WTC11 (cell line): ENCODE results near the gene HPCAL1. TPM values are rescaled to one million over a fixed set of nuclear protein-coding genes. Genes with fewer than 3 reads are reported as not detected.

Experiments
- ATAC-seq: fragments of 200-7000 bp; cut with Tn5 transposase; 2 replicates; pipeline ENCODE4 v1.10.0; 2021; ENCODE audit warnings: mild to moderate bottlenecking, moderate library complexity
- CTCF ChIA-PET: fragments of 300-600 bp; sonication (Branson Sonifier 250); formaldehyde crosslinking; loops from one replicate; lab custom pipeline; 2021; ENCODE audit warnings: antibody characterized with exemption; lab: Charles Lee
- POLR2A ChIA-PET: fragments of 350-600 bp; sonication (Branson Sonifier 250); formaldehyde crosslinking; loops from one replicate; lab custom pipeline; 2021; ENCODE audit warnings: antibody characterized with exemption; lab: Charles Lee
- DNase-seq: peaks from one replicate; pipeline ENCODE4 v3.0.0; 2021; ENCODE audit warnings: low spot score
- H3K27ac Mint-ChIP-seq: 2 replicates; pipeline ENCODE4 v1.8.0; 2021; ENCODE audit warnings: mixed read lengths
- H3K27me3 Mint-ChIP-seq: 2 replicates; pipeline ENCODE4 v1.8.0; 2021; ENCODE audit warnings: low read depth, mild to moderate bottlenecking, moderate library complexity, mixed read lengths
- H3K36me3 Mint-ChIP-seq: 2 replicates; pipeline ENCODE4 v1.8.0; 2021; ENCODE audit warnings: mixed read lengths
- H3K4me1 Mint-ChIP-seq: 2 replicates; pipeline ENCODE4 v1.8.0; 2022; ENCODE audit warnings: mixed read lengths
- H3K4me3 Mint-ChIP-seq: 2 replicates; pipeline ENCODE4 v1.8.0; 2021; ENCODE audit warnings: mild to moderate bottlenecking, moderate library complexity, mixed read lengths
- H3K9me3 Mint-ChIP-seq: 2 replicates; pipeline ENCODE4 v1.8.0; 2021; ENCODE audit warnings: mixed read lengths
- CREM ChIP-seq: sonication (generic); formaldehyde crosslinking; IDR thresholded peaks from 2 replicates; pipeline ENCODE4 v1.8.1; 2022; ENCODE audit warnings: mild to moderate bottlenecking, missing genetic modification reagents, moderate library complexity
- EMX1 ChIP-seq: fragments of 250-450 bp; sonication (Bioruptor Pico); IDR thresholded peaks from 2 replicates; pipeline ENCODE4 v1.8.0; 2021; ENCODE audit warnings: mild to moderate bottlenecking
- FOXJ3 ChIP-seq: sonication (generic); formaldehyde crosslinking; IDR thresholded peaks from 2 replicates; pipeline ENCODE4 v1.9.0; 2021; ENCODE audit warnings: missing genetic modification reagents, mild to moderate bottlenecking, borderline replicate concordance
- MXD4 ChIP-seq: fragments of 250-450 bp; sonication (Bioruptor Pico); IDR thresholded peaks from 2 replicates; pipeline ENCODE4 v1.8.0; 2021; ENCODE audit warnings: mild to moderate bottlenecking, moderate library complexity, borderline replicate concordance
- SMAD3 ChIP-seq: sonication (generic); formaldehyde crosslinking; IDR thresholded peaks from 2 replicates; pipeline ENCODE4 v1.8.0; 2022; ENCODE audit warnings: missing genetic modification reagents, mild to moderate bottlenecking, borderline replicate concordance
- SOX15 ChIP-seq: fragments of 250-450 bp; sonication (Bioruptor Pico); IDR thresholded peaks from 2 replicates; pipeline ENCODE4 v1.9.0; 2021; ENCODE audit warnings: mild to moderate bottlenecking
- SP1 ChIP-seq: sonication (generic); formaldehyde crosslinking; conservative IDR thresholded peaks from 2 replicates; pipeline ENCODE4 v1.8.1; 2022; ENCODE audit warnings: missing genetic modification reagents
- TEAD1 ChIP-seq: sonication (generic); formaldehyde crosslinking; IDR thresholded peaks from 2 replicates; pipeline ENCODE4 v1.8.0; 2022; ENCODE audit warnings: mild to moderate bottlenecking, missing genetic modification reagents
- TP53 ChIP-seq: sonication (generic); formaldehyde crosslinking; IDR thresholded peaks from 2 replicates; pipeline ENCODE4 v1.8.1; 2023; ENCODE audit warnings: mild to moderate bottlenecking, missing genetic modification reagents
- ZNF263 ChIP-seq: sonication (generic); formaldehyde crosslinking; IDR thresholded peaks from 2 replicates; pipeline ENCODE4 v1.8.1; 2022; ENCODE audit warnings: low read depth, mild to moderate bottlenecking, moderate library complexity, missing genetic modification reagents
- total RNA-seq: library from RNA; stranded (reverse); gene quantifications from 3 replicates; pipeline ENCODE4 v1.2.3, GENCODE V29; 2021
- TF ChIP-seq, protein P1 (sequence below): sonication (generic); formaldehyde crosslinking; conservative IDR thresholded peaks from 2 replicates; pipeline ENCODE4 v1.8.1; 2023; ENCODE audit warnings: mild to moderate bottlenecking, low read depth, missing genetic modification reagents, moderate library complexity
- TF ChIP-seq, protein P2 (sequence below): fragments of 250-450 bp; sonication (Bioruptor Pico); IDR thresholded peaks from 2 replicates; pipeline ENCODE4 v2.1.2; 2022; ENCODE audit warnings: mild to moderate bottlenecking, moderate library complexity
- TF ChIP-seq, protein P3 (sequence below): sonication (generic); formaldehyde crosslinking; IDR thresholded peaks from 2 replicates; pipeline ENCODE4 v1.8.1; 2023; ENCODE audit warnings: mild to moderate bottlenecking, missing genetic modification reagents
- TF ChIP-seq, protein P4 (sequence below): sonication (generic); formaldehyde crosslinking; IDR thresholded peaks from 2 replicates; pipeline ENCODE4 v1.8.0; 2022; ENCODE audit warnings: missing genetic modification reagents
- TF ChIP-seq, protein P5 (sequence below): fragments of 200-600 bp; IDR thresholded peaks from 2 replicates; pipeline ENCODE4 v1.8.0; 2022; ENCODE audit warnings: antibody characterized with exemption
- TF ChIP-seq, protein P6 (sequence below): fragments of 250-450 bp; sonication (Bioruptor Pico); IDR thresholded peaks from 2 replicates; pipeline ENCODE4 v1.9.0; 2021; ENCODE audit warnings: mild to moderate bottlenecking

The HPCAL1 gene
- total RNA-seq, 1 experiment from 2014 or later = 11.8 TPM

DNA sequence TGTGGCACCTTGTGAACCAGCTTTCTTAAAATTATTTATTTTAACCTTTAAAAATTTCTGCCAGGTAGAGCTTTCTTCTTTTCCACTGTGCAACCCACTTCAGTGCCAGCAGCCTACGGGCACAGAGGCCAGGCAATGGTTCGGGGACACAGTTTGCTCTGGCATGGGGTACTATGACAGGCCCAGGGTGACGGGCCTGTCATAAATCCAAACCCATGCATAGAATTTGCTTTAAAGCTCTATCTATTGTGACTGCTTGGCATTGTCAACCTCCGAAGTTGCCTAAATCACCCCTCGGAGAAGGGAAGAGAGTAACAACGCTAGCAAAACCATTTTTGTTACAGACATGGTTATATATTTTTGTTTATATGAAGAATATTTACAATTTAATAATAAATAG is 143.9 kb downstream of the HPCAL1 start (continued):
- TF ChIP-seq, protein P1, sequence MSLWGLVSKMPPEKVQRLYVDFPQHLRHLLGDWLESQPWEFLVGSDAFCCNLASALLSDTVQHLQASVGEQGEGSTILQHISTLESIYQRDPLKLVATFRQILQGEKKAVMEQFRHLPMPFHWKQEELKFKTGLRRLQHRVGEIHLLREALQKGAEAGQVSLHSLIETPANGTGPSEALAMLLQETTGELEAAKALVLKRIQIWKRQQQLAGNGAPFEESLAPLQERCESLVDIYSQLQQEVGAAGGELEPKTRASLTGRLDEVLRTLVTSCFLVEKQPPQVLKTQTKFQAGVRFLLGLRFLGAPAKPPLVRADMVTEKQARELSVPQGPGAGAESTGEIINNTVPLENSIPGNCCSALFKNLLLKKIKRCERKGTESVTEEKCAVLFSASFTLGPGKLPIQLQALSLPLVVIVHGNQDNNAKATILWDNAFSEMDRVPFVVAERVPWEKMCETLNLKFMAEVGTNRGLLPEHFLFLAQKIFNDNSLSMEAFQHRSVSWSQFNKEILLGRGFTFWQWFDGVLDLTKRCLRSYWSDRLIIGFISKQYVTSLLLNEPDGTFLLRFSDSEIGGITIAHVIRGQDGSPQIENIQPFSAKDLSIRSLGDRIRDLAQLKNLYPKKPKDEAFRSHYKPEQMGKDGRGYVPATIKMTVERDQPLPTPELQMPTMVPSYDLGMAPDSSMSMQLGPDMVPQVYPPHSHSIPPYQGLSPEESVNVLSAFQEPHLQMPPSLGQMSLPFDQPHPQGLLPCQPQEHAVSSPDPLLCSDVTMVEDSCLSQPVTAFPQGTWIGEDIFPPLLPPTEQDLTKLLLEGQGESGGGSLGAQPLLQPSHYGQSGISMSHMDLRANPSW (CRISPR knock-in tag) = no peak
- TF ChIP-seq CREM (CRISPR knock-in tag) = no peak

DNA sequence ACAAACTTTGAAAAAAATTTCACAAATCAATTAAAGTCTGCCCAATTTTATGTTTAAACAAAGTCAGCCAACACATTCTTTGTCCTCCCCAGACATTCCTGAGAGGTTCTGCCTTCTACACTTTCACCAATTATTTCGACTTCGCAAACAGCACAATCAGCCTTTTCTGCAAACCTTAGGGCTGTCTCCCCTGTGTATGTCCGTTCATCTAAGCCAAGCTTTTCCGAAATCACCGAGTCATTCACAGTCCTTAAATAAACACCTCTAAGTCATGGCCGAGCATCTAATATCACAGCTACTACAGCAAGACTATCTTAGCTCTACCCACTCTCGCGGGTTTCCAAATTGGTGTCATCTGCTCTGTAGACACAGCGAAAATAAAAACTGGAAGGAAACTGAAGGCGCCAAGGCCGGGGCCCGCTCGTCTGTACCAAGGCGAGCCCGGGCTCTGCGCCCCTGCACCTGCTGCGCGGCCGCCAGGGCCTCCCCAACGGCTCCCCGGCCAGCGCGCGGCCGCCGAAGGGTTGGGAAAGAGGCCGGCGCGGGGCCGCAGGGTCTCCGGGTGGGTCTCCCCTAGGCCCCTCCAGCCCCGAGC is 144.7 kb downstream of the HPCAL1 start:
- no peak overlapping the region for H3K27ac Mint-ChIP-seq
- peak; percentile 32 for DNase-seq
- TF ChIP-seq, protein P2, sequence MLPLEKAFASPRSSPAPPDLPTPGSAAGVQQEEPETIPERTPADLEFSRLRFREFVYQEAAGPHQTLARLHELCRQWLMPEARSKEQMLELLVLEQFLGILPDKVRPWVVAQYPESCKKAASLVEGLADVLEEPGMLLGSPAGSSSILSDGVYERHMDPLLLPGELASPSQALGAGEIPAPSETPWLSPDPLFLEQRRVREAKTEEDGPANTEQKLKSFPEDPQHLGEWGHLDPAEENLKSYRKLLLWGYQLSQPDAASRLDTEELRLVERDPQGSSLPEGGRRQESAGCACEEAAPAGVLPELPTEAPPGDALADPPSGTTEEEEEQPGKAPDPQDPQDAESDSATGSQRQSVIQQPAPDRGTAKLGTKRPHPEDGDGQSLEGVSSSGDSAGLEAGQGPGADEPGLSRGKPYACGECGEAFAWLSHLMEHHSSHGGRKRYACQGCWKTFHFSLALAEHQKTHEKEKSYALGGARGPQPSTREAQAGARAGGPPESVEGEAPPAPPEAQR (CRISPR knock-in tag) = no peak
- TF ChIP-seq, protein P3, sequence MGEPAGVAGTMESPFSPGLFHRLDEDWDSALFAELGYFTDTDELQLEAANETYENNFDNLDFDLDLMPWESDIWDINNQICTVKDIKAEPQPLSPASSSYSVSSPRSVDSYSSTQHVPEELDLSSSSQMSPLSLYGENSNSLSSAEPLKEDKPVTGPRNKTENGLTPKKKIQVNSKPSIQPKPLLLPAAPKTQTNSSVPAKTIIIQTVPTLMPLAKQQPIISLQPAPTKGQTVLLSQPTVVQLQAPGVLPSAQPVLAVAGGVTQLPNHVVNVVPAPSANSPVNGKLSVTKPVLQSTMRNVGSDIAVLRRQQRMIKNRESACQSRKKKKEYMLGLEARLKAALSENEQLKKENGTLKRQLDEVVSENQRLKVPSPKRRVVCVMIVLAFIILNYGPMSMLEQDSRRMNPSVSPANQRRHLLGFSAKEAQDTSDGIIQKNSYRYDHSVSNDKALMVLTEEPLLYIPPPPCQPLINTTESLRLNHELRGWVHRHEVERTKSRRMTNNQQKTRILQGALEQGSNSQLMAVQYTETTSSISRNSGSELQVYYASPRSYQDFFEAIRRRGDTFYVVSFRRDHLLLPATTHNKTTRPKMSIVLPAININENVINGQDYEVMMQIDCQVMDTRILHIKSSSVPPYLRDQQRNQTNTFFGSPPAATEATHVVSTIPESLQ (CRISPR knock-in tag) = 0 out of 2 replicates have a peak, but pooled peaks have one; percentile 28
- peak; percentile 15 for ATAC-seq
- ChIA-PET CTCF (interaction anchor here (1.3 to 5.7 kb wide), 4 partner anchors 12 to 375 kb away, joined by 6 to 41 read pairs (median 12); no protein-coding TSS in a partner anchor), POLR2A (interaction anchor here (0.9 to 1.2 kb wide), 3 partner anchors 8 to 16 kb away, joined by 3 to 6 read pairs (median 5); no protein-coding TSS in a partner anchor)
- H3K4me1 Mint-ChIP-seq = peaks cover 18% of the 10 kb centered on the region
- peaks cover 18% of the 10 kb centered on the region for H3K36me3 Mint-ChIP-seq
- H3K27me3 Mint-ChIP-seq = peaks cover 22% of the 10 kb centered on the region
- no peaks in the 10 kb centered on the region for H3K9me3 Mint-ChIP-seq
- H3K4me3 Mint-ChIP-seq = peak overlapping the region; percentile 74

DNA sequence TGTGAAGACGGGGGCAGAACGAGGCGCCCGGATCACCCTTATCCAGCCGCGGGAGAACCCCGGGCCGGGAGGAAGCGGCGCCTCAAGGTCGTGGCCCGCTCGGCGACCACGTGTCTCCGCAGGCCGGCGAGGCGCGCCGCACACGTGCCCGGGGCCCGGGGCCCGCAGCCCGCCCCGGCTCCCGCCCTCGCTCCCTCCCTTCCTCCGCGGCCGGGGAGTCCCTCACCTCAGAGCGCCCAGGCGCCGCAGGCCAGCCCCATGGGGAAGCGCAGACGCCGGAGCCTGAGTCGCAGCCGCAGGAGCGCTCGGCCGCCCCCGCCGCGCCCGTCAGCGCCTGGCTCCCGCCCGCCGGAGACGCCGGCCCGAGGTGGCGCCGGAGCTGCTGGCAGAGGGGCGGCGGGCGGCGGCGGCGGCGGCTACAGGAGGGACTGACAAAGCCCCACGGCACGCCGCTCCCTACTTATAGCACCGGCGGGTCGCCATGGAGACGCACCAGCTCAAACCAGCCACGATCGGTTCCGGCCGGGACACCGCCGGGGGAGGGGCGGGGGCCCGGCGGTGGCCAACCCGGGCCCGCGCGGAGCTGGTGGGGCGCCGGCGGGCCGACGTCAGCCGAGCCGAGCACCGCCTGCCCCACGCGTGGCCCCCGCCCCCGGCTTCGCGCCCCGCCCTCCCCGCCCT is 145.3 kb downstream of the HPCAL1 start, which contains the start of gene ODC1:
Gene ODC1 (minus strand): TSS at position 433 of the 681 bp plus-strand sequence. CDS start 3,295 bp downstream, outside the sequence.
- Mint-ChIP-seq H3K27me3 (peaks cover 22% of the 10 kb centered on the region), H3K36me3 (peaks cover 15% of the 10 kb centered on the region), H3K4me3 (peak within 1 kb of the TSS; percentile 74), H3K27ac (no peak within 1 kb of the TSS), H3K4me1 (peaks cover 18% of the 10 kb centered on the region), H3K9me3 (no peaks in the 10 kb centered on the region)
- ATAC-seq = peak; percentile 66
- ChIA-PET POLR2A (interaction anchor here (0.9 to 1.3 kb wide), 4 partner anchors 9 to 59 kb away, joined by 3 to 6 read pairs (median 4); no protein-coding TSS in a partner anchor), CTCF (interaction anchor here (1.8 to 5.7 kb wide), 3 partner anchors 13 to 324 kb away, joined by 6 to 41 read pairs (median 17); no protein-coding TSS in a partner anchor)
- peak; percentile 90 for DNase-seq
- TF ChIP-seq EMX1 (no peak), SOX15 (CRISPR knock-in tag) (no peak), SMAD3 (peak; percentile 97), FOXJ3 (CRISPR knock-in tag) (no peak), TP53 (CRISPR knock-in tag) (peak; percentile 99), TEAD1 (CRISPR knock-in tag) (peak; percentile 99), SP1 (CRISPR knock-in tag) (peak; percentile 73), MXD4 (no peak), ZNF263 (CRISPR knock-in tag) (peak; percentile 90)
- TF ChIP-seq, protein P4, sequence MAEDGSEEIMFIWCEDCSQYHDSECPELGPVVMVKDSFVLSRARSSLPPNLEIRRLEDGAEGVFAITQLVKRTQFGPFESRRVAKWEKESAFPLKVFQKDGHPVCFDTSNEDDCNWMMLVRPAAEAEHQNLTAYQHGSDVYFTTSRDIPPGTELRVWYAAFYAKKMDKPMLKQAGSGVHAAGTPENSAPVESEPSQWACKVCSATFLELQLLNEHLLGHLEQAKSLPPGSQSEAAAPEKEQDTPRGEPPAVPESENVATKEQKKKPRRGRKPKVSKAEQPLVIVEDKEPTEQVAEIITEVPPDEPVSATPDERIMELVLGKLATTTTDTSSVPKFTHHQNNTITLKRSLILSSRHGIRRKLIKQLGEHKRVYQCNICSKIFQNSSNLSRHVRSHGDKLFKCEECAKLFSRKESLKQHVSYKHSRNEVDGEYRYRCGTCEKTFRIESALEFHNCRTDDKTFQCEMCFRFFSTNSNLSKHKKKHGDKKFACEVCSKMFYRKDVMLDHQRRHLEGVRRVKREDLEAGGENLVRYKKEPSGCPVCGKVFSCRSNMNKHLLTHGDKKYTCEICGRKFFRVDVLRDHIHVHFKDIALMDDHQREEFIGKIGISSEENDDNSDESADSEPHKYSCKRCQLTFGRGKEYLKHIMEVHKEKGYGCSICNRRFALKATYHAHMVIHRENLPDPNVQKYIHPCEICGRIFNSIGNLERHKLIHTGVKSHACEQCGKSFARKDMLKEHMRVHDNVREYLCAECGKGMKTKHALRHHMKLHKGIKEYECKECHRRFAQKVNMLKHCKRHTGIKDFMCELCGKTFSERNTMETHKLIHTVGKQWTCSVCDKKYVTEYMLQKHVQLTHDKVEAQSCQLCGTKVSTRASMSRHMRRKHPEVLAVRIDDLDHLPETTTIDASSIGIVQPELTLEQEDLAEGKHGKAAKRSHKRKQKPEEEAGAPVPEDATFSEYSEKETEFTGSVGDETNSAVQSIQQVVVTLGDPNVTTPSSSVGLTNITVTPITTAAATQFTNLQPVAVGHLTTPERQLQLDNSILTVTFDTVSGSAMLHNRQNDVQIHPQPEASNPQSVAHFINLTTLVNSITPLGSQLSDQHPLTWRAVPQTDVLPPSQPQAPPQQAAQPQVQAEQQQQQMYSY (CRISPR knock-in tag) = peak; percentile 80
- TF ChIP-seq, protein P5, sequence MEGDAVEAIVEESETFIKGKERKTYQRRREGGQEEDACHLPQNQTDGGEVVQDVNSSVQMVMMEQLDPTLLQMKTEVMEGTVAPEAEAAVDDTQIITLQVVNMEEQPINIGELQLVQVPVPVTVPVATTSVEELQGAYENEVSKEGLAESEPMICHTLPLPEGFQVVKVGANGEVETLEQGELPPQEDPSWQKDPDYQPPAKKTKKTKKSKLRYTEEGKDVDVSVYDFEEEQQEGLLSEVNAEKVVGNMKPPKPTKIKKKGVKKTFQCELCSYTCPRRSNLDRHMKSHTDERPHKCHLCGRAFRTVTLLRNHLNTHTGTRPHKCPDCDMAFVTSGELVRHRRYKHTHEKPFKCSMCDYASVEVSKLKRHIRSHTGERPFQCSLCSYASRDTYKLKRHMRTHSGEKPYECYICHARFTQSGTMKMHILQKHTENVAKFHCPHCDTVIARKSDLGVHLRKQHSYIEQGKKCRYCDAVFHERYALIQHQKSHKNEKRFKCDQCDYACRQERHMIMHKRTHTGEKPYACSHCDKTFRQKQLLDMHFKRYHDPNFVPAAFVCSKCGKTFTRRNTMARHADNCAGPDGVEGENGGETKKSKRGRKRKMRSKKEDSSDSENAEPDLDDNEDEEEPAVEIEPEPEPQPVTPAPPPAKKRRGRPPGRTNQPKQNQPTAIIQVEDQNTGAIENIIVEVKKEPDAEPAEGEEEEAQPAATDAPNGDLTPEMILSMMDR = no peak
- TF ChIP-seq, protein P6, sequence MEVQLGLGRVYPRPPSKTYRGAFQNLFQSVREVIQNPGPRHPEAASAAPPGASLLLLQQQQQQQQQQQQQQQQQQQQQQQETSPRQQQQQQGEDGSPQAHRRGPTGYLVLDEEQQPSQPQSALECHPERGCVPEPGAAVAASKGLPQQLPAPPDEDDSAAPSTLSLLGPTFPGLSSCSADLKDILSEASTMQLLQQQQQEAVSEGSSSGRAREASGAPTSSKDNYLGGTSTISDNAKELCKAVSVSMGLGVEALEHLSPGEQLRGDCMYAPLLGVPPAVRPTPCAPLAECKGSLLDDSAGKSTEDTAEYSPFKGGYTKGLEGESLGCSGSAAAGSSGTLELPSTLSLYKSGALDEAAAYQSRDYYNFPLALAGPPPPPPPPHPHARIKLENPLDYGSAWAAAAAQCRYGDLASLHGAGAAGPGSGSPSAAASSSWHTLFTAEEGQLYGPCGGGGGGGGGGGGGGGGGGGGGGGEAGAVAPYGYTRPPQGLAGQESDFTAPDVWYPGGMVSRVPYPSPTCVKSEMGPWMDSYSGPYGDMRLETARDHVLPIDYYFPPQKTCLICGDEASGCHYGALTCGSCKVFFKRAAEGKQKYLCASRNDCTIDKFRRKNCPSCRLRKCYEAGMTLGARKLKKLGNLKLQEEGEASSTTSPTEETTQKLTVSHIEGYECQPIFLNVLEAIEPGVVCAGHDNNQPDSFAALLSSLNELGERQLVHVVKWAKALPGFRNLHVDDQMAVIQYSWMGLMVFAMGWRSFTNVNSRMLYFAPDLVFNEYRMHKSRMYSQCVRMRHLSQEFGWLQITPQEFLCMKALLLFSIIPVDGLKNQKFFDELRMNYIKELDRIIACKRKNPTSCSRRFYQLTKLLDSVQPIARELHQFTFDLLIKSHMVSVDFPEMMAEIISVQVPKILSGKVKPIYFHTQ (CRISPR knock-in tag) = no peak
